Measurements from ENCODE around the gene GALNT12.

Gene GALNT12

DNA sequence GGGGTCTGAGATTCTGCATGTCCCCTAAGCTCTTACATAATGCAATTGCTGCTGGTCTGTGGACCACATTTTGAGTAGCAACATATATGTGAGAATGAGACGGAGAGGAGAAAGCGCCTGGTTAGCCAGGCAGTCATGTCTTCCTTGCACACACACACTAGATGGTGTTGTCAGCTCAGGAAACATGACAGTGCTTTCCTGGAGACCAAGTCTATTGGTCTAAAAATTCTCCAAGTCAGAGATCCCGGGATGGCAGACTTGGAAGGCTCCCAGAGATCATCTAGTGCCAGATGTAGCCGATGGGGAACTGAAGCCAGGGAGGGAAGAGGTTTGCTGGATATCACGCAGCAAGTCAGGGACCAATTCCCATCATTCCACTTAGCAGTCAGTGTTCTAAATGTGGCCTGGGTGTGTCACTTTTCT is 53.4 kb downstream of the GALNT12 start:
- peak in 8 of 14 donors; percentile 3 to 30 (median 16) for DNase-seq

DNA sequence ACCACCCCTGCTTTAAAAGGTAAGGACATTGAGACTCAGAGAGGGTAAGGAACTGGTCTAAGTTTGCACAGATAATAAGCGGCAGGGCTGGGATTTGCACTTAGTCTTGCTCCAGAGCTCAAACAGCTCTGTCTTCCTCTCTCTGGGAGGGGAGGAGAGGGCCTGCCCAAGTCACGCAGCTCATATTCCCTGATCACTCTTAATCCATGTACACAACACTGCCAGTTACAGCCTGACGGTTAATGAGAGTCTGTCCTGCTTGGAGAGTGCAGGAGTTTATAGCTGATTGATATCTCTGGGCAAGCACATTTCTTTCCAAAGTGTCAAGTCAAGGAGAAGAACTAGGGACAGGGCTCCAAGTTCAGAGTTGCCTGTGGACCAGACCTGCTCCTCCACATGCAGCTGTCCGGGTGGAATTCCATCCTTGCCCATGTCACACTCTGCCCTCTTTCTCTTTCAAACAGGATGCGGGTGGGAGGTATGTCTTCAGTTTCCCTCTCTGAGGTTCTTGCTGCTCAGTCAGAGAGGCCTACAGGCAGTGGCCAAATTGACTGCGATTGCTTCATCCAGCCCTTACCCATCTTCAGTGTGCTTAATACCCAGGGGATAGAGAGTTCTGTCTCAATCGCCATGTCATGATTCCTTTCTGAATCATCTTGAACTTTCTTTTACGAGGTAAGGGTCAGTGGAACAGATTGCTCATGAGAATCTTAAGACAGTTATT is 54.5 kb downstream of the GALNT12 start:
- no peak for DNase-seq

DNA sequence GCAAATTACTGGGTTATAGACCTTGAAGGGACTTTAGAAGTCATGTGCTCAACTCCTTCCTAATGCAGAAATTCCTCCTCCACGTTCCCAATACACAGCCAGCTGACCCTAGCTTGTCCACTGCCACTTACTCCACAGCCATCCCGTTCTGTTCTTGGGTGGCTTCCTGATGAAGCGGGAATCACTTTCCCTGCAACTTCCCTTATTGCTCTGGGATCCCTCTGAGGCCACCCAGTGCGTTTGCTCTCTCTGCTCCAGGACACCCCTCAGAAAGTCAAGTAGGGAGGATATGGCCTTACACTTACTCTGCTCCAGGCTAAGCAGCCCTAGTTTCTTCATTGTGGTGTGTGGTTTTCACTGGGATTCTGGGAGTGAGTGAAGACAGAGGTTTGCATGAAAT is 55.5 kb downstream of the GALNT12 start:
- no peak for DNase-seq

DNA sequence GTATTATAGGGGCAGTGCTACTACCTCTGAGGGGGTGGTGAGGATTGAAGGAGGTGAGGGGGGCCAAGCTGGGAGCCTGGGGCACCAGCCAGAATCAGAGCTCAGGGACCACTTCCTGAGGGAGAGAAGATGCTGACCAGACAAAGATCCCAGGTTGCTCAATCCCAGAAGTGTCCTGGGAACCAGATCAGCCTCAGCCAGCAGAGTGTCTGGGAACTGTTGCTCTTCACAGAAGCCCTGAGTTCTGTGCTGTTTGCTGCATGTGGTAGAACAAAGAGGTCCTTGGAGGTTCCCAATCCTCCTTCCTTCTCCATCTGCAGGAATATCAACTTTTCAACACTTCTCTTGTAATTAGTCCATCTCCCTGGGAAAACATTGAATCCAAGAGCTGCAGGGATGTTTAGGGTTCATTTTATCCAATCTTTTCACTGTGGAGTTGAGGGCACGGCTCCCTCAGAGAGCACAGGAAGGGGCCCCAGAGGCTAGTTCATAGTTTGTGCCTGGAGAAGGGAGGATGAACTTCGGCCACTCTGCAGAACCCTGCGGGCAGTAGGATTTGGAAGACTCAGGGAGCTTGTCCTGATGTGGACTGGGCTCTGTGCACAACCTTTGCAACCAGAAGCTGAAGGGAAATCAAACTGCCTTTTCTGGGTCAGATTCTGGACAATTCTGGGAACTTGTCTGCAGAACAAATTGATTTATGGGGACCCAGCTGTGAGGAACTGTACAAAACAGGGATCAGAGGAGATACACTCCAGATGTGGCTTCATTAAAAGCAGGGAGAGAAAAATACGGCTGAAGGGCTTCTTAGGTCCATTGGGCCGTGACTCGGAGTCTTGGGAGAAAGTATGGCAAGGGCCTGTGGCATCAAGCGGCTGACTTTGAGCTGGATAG is 57.1 kb downstream of the GALNT12 start:
- DNase-seq, result no peak

DNA sequence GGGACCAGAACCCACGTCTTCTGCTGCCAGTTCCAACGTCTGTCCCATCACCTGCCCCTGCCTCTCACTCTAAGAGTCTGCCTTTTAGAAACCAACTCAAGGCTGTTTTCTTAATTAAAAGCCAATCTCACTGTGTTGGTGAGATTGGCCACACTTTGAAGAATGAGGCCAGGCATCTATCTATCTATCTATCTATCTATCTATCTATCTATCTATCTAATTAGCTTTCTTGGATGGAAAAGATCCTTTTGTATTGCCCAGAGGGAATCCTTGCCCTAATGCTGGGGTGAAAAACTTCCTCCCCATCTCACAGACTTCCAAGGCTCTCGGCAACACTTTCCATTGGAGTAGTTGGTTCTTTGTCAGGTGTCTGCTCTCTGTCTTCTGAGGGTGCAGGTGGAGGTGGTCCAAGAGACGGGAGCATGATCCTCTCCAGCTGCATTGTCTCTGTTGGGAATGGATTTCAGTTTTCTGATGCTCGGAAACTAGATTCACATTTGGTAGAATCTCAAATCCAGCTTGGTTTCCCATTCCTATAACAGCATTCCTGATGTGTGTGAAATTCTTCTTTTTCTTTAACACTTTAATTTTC is 57.9 kb downstream of the GALNT12 start:
- DNase-seq, result no peak

DNA sequence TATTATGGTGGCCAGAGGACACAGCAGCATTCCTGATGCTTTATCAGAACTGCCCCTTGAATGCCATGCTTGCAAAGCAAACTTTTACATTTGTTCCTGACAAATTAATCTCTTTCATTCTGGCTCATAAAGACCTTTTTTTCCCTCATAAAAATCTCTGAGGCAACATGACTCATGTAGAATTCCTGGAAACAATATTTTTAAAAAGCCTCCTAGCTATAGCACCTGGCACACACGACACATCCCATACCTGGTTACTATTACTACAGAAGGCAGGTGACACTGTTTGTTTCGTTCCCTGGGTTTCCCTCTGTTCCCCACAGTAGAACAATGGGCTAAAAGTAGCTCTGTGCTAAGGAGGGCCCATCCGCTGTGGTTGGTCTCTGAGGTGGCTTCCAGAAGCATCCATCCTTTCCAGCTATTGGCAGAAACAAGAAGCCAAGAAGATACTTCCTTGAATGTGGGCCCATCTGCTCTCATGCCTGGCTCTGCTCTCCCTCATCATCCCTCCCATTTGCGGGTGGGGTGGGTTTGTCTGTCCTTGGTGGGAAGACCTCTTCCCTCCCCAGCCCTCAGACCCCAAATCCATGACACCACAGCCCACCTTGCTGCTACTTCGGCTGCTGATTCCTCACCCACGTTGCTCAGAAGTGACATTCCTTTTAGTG is 59.1 kb downstream of the GALNT12 start:
- DNase-seq, result no peak

DNA sequence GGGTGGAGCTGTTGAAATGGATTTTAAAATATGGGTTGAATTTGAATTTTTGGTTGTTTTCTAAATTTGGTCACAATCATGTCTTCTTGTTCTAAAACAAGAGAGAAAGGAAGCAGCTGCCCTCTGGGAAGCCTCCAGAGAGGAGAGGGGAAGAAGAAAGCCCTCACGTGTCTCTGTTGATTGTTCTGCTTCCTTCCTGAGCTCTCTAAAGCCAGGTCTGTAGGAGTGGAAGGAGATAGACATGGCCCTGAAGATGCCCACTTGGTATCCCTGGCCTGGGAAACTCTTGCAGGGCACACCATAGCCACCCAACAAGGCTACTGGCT is 59.6 kb downstream of the GALNT12 start:
- DNase-seq, result no peak

DNA sequence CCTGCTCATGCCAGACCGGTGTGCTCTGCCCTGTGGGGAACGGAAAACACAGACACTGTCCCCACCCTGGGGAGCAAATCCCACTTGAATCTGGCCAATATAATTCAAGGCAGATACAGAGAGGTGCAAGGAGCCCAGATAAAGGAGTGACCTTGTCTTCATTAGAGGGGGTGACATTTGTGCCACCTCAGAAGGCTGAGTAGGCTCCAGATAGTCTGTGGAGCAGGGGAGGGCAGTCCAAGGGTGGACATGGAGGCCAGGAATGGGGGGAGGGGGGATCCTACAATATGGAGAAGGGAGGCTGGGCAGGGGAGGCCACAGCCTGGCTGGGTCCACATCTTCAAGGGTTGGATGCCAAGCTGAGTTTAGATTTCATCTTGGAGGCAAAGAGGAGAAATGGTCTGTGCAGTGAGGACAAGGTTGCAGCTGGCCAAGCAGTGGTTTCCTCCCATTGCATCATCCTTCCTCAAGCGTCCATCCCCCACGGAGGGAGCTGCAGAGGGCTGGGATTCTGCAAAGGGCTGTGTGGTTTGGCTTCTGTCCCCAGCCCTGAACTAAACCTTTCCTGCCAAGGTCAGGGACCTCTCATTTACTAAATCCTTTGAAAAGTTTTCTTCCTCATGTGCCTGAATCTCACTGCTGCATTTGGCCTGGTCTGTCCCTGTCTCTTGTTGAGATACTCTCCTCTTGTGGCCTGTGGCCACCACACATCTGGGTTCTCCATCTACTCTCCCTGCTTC is 60.1 kb downstream of the GALNT12 start:
- peak in 7 of 14 donors; percentile 7 to 44 (median 29) for DNase-seq

DNA sequence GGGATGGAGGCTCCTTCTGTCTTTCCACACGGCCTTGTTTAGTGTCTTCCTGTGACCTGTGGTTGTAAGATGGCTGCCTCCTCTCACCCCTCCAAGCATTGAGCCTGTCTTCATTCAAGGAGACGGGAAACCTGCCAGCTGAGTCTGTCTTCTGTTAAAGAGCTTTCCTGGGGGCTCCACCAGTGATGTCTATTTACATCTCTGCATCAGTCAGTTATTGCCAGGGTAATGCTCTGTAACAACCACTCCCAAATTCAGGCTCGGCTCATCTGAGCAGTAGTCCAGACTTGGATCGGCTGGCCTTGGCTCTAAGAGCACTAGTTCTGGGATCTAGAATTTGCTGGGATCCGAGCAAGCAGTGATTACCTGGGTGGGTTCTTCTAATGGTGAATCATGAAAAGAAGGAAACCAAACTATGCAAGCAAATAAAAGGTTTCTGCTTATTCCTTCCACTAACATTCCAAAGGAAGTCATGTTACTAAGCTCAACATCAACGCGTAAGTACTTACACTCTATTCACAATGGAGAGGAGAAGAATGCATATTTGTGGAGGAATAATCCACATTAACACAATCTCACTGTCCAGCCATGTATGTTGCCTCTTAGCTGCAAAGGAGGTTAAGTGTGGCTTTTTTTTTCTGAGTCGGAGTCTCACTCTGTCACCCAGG is 61.7 kb downstream of the GALNT12 start:
- DNase-seq, result no peak

DNA sequence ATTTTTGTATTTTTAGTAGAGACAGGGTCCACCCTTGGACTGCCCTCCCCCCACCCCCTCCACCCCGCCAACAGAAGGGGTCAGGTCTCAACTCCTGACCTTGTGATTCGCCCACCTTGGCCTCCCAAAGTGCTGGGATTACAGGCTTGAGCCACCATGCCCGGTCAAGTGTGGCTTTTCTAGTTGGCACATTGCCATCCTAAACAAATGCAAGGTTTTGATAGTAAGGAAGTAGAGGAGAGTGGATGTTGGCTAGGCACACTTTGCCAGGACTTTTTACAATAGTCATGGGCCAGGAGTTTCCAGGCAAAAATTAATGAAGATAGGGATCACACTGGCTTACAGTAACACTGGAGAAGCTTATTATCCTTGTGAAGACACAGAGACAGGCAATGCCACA is 62.4 kb downstream of the GALNT12 start:
- DNase-seq, result no peak

DNA sequence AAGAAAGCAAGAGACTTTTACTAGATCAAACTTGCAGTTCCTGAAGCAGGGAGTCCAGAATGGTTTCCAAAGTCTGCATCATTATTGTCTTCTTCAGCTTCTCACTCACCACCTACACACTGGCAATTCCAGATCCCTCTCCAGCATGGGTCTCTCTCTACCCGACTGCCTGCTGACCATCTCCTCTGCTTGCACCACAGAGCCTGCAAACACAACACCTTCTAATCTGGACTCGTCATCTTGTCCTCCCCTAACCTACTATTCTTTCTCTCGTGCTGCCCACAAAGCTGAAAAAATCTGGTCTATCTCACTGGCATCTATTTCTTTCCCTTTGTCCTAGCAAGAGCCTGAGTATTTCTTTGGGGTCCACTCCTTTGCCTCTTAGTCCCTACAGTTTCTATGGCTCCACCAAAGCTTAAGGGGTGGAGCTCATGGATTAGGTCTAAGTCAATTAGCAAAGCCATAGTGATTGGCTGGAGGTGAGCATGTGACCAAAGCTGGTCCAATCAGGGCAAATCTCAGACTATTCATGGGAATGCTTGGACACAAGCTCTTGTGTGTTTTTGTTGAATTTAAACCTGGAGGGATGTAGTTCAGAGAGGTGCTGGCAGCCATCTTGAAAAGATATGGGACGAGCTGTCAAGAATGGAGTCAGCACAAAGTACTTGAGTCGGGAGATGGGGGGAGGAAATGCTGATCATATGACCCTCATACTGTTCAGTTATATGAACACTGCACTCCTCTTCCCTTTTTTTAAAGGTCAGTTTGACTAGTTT is 63.5 kb downstream of the GALNT12 start:
- DNase-seq, result no peak

DNA sequence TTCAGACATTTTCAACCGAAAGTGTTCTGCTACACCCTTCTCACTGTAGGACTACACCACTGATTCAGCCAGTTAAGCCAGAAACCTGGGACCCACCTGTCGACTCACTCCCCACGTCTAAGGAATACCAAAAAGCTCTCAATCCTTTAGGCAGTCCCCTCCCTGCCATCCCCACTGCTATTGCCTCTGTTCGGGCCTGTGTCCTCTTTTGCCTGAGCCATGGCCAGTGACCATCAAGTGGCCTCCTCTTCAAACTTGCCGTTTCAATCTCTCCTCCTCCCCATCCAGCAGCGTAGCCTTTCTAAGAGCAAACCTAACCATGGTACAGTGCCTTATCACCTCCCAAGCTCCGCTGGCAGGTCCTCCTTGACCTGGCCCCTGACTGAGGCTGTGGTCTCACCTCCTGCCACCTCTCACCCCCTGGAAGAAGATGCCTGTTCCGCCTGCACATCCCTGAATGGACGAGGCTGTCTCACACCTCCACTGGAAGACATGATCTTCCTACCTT is 64.1 kb downstream of the GALNT12 start:
- no peak for DNase-seq

DNA sequence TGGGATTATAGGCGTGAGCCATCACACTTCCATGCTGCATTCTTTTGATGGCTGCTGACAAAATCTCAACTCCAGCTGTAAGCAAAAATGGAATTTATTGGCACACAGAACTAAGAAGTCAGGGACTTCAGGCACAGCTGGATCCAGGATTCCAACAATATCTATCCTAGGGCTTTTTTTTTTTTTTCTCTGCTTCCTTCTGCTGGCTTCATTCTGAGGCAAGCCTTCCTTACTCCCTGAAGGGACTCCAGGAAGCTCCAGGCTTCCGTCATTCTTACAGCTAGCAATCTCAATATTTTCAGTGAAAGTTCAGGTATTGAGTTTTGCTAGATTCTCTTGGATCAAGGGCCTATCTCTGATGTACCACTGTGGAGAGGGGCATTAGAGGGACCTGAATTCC is 66.1 kb downstream of the GALNT12 start:
- DNase-seq, result no peak

DNA sequence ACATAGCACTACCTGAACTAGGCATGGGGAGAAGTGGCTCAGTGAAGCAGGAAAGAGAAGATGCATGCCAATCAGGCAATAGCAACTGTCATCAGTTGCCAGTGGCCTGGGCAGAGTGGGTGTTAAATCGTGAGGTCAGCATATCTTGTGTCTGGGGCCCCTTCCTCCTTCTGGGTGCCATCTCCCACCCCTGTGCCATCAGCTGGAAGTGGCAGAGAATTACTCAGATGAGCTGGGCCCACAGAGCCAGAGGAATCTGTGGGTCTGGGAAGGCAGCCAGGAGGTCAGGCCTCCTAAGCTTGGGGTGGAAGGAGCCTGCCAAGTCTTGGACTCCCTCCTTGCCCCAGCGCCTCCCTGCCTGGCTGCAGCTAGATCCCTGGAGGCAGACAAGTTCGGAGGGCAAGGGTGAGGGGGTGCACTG is 66.5 kb downstream of the GALNT12 start:
- DNase-seq, result peak in 5 of 14 donors; percentile 6 to 27 (median 14)

DNA sequence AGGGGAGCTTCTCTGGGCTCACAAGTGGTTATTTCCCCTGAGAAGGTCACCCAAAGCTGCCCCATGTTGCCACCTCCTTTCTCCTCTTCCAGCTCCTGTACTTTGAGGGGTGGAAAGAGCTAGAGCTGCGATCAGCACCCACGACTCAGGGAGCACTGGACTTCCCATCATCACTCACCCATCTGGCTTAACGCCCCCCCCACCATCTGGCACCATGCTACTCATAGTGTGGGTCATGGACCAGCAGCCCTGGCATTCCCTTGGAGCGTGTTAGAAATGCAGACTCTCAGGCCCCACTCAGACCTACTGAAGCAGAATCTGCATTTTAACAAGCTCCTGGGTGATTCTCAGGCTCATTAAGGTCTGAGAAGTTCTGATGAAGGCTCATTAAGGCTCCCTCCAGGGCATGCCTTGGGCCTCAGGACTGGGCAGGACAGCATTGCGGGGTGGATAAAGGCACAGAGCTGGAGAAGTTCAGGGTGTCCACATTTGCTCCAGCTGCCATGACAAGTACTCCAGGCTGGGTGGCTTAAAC is 67.3 kb downstream of the GALNT12 start:
- DNase-seq, result no peak

DNA sequence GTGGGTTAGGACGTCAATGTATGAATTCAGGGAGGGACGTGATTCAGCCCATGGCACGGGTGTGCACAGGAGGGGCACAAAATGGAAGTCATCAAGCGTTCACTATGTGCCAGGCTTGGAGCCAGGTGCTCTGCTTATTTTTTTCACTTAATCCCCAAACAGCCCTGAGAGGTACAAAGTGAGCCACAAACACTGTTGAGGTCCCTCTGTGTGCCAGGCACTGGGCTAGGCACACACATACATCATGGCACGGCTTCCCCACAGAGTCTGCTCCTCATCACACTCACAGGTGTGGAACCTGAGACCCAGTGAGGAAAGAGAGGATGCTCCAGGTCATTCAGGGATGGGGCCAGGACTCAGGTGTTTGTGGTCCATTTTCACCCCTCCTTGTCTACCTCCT is 68.1 kb downstream of the GALNT12 start:
- no peak for DNase-seq

DNA sequence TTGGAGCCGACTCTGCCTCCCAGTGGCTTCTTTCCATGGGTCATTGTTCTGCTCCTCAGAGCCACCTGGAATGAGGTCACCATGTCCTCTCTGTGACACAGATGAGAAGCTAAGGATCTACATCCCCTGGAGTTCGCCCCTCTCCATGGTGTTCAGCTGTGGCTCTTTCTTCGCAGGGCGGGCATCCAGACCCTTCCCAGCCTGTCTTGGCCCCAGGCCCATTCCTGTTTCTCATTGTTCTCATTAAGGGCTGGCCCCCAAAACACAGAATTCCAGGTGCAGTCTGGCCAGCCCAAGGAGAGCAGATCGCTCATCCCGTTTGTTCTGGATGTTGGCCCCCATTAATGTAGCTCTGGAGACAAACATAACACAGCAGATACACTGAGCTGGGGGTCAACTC is 69.8 kb downstream of the GALNT12 start:
- no peak for DNase-seq

DNA sequence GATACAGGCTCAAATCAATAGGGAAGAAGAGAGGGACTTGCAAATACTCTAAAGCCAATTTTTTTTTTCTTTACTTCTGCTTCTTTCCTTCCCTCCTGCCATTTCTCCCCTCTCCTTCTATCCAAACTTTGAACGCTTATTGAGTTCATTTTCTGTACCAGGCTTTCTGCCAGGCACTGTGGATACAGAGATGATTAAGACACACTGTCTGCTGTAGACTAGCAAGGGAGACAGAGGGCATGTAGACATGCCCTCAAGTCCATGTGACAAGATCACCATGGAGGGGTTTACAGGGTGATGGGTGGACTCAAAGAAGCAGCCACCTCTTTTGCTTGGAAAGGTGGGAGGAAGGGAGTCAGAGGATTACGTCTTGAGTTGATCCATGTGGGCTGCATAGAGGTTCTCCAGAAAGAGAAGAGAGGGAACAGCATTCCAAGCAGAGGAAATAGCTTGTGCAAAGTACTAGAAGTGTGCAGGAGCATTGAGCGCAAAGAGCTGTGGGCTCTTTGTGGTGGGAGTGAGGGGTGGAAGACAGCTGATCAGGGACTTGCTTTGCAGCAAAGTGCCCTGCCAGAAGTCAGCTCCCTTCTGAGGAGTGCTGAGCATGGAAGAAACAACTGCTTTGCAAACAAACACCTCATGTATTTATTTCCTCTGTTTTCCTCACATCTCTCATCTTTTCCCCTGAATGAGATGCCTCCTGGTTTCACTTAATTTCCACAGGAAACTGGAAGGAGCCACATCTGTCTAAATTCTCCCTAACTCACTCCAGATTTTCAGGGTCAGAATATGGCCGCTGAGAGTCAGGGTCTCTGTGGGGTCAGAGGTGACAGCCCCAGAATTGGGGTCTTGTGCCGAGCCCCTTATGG is 71.9 kb downstream of the GALNT12 start:
- DNase-seq, result no peak

DNA sequence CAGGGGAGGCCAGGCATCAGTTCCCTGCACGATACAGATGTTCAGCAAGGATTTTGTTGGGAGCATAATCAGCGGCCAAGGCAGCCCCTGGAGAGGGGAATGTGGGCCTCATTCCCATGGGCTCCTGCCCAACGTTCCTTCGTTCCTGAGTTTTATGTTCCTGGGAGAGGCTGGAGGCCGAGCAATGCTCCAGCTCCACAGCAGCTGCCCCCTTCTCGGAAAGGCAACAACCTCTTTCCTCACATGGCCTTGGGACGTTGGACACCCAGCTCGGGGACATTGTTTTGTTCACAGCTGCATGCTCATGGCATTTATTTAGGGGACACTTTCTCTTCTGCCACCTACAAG is 72.5 kb downstream of the GALNT12 start:
- no peak for DNase-seq
